Stimulated activated CD4-positive, alpha-beta T cell treated with anti-CD3 and anti-CD28 coated beads, Interleukin-2, amount 100 ng/mL, for 48 hours (primary cell): ENCODE data around the gene ABCD4.
"Not testable (repeated sequence)": the region's sequence is repeated elsewhere in the genome, so short reads cannot be mapped to it uniquely, and the experiment has no call there.

Experiments used
- DNase-seq, 2 donors: peaks; one replicate each; pipeline ENCODE4 v3.0.0-alpha.2; 2020

The ABCD4 gene

GRCh38 chr14:74302634-74303569 lies at the start of gene ABCD4:
TSS of gene ABCD4 (minus strand) at chr14:74302934. CDS start at chr14:74302912, 22 bp downstream.
- DNase-seq, result peak; percentile 80 to 83

GRCh38 chr14:74350928-74351323 lies 48.2 kb upstream of the ABCD4 start:
- no peak for DNase-seq

GRCh38 chr14:74350211-74350927 lies 47.6 kb upstream of the ABCD4 start:
- no peak for DNase-seq

- no peak for DNase-seq
These were observed 47.0 kb upstream of the ABCD4 start for GRCh38 chr14:74349757-74350156.

GRCh38 chr14:74348735-74349463 lies 46.2 kb upstream of the ABCD4 start:
- DNase-seq, result no peak

GRCh38 chr14:74348241-74348734 lies 45.6 kb upstream of the ABCD4 start, which contains the start of gene VRTN:
TSS of gene VRTN (plus strand) at chr14:74348471. CDS start at chr14:74356784, 8,313 bp downstream.
- DNase-seq, result no peak

- no peak for DNase-seq
These were observed 45.0 kb upstream of the ABCD4 start for GRCh38 chr14:74347795-74348100.

- DNase-seq, result no peak
These were observed 44.5 kb upstream of the ABCD4 start for GRCh38 chr14:74347097-74347794.

GRCh38 chr14:74346341-74346740 lies 43.6 kb upstream of the ABCD4 start:
- no peak for DNase-seq

GRCh38 chr14:74333909-74334308 lies 31.2 kb upstream of the ABCD4 start:
- no peak for DNase-seq

- DNase-seq, result not testable (repeated sequence)
These were observed 27.3 kb upstream of the ABCD4 start for GRCh38 chr14:74329950-74330552.

- no peak for DNase-seq
These were observed 23.8 kb upstream of the ABCD4 start for GRCh38 chr14:74326369-74327152.

GRCh38 chr14:74325446-74325845 lies 22.7 kb upstream of the ABCD4 start:
- DNase-seq, result no peak

GRCh38 chr14:74324931-74325361 lies 22.2 kb upstream of the ABCD4 start:
- no peak for DNase-seq

- DNase-seq, result no peak
These were observed 11.8 kb upstream of the ABCD4 start for GRCh38 chr14:74314576-74314975.

GRCh38 chr14:74313601-74314000 lies 10.9 kb upstream of the ABCD4 start:
- no peak for DNase-seq

GRCh38 chr14:74312161-74312560 lies 9.4 kb upstream of the ABCD4 start:
- DNase-seq, result no peak

GRCh38 chr14:74309125-74310022 lies 6.6 kb upstream of the ABCD4 start:
- no peak for DNase-seq

- DNase-seq, result no peak
These were observed 6.0 kb upstream of the ABCD4 start for GRCh38 chr14:74308695-74309094.

- peak; percentile 3 to 8 for DNase-seq
These were observed 544 bp downstream of the ABCD4 start for GRCh38 chr14:74302152-74302628.
